Activated CD4-positive, CD25-positive, alpha-beta regulatory T cell treated with anti-CD3 and anti-CD28 coated beads, Interleukin-2, amount 50 U/mL, for 16 hours (primary cell): ENCODE results near the gene PAF1.

ENCODE experiments used
- DNase-seq: peaks from one replicate; pipeline ENCODE4 v3.0.0-alpha.2; 2020; ENCODE audit warnings: low read depth, low spot score

The PAF1 gene

GRCh38 chr19:39390751-39391437 lies at the start of gene PAF1, which contains the start of gene MED29:
Gene PAF1 (minus strand): TSS chr19:39391106. CDS start chr19:39390864, 242 bp downstream.
Gene MED29 (plus strand): TSS chr19:39391378. CDS start chr19:39391423, 45 bp downstream.
- DNase-seq = peak; percentile 93

GRCh38 chr19:39438270-39438934 lies 47.5 kb upstream of the PAF1 start:
- DNase-seq = no peak

- no peak for DNase-seq
Measured at GRCh38 chr19:39436350-39436716, 45.4 kb upstream of the PAF1 start.

DNA sequence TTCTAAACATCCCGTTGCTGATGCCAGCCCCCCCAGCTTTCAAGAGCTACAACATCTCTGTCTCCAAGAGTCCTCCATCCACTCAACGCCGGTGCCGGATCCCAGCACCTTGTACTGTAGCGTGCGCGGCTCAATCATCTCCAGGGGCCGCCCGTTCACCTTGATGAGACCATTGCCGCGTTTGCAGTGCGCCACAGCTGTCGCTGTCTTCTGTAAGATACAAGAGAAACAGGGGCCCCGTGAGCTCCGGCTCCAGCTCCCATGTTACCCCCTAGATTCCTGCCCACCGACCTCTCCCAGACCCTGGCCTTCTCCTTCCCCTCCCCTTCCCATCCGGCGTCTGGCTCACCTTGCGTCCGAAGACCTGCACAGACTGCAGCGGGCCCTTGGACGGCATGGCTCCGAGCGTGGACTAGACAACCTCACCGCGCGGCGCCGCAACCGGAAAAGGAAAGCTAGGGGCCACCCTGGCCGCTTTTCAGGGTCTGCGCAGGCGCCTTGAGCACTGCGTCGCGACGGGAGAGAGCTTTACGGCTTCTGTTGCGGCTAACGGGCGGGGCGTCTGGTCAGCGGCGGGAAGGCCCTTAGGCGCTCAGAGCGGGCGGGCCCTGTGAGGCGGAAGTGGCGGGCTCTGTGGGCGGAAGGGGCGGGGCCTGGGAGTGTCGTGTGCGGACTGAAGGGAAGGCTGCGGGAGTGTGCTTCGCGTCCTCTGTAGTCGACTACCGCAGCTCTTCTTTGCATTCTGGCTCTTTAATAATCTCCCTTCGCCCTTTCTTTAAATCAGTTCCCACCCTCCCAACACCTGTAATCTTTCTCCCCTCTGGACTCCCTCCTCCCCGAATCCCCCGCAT lies 44.8 kb upstream of the PAF1 start, which contains the start of gene RPS16:
Gene RPS16 (minus strand): TSS at position 451 of the 851 bp plus-strand sequence. CDS start 54 bp downstream, at position 397.
- DNase-seq = peak; percentile 99

- no peak for DNase-seq
Measured at GRCh38 chr19:39434123-39435076, 43.5 kb upstream of the PAF1 start.

GRCh38 chr19:39433480-39434079 lies 42.7 kb upstream of the PAF1 start:
- DNase-seq = no peak

- no peak for DNase-seq
Measured at GRCh38 chr19:39432677-39433025, 41.7 kb upstream of the PAF1 start.

- peak; percentile 53 for DNase-seq
Measured at GRCh38 chr19:39430675-39431593, 40.0 kb upstream of the PAF1 start.

DNA sequence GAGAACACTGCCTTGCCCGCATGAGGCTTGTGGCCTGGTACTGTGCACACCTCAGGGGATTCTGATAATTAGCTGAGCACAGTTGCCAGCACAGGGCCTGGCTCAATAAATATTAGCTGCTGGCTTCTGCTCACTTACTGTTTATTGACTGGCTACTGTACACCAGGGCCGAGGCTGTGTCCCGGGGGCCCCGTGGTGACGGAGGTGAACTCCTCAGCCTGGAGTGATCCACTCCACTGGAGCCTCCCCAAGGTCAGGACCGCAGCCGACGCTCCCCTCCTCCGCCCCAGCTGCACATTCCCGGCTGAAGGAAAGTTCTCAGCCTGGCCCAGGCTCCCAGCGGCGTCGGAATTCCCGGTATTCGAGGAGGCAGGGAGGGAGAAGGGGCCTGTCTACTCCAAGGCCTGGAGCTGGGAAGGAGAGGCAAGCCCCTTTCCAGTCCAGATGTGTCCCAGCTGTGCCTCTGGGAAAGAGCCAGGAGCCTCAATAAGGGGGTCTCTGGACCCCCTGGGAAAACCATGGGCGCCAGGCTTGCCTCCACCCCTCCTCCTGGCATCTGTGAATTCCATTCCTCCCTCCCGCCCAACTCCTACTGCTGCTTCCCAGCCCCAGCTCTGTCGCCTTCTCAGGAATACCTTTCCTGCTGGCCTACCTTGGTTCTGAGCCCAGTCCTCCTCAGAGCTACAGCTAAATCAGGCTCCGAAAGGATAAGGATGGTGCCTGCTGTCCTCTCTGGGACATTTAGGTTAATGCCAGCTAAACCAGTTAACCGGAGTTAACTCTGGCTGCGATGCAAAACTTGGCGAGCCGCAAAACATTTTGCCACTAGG lies 37.6 kb upstream of the PAF1 start:
- no peak for DNase-seq

DNA sequence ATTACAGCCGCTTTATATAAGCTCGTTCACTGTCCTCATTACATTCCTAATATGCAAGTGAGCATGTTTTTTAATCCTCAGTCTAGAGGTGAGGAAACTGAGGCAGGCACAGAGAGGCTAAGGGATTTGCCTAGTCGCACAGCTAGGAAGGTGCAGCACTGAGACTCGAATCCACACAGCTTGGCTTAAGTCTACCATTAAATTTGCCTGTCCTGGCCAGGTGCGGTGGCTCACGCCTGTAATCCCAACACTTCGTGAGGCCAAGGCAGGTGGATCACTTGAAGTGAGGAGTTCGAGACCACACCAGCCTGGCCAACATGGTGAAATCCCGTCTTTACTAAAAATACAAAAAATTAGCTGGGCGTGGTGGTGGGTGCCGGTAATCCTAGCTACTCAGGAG lies 36.8 kb upstream of the PAF1 start:
- no peak for DNase-seq

GRCh38 chr19:39426170-39426569 lies 35.3 kb upstream of the PAF1 start:
- no peak for DNase-seq

- DNase-seq = no peak
Measured at GRCh38 chr19:39425744-39426143, 34.8 kb upstream of the PAF1 start.

DNA sequence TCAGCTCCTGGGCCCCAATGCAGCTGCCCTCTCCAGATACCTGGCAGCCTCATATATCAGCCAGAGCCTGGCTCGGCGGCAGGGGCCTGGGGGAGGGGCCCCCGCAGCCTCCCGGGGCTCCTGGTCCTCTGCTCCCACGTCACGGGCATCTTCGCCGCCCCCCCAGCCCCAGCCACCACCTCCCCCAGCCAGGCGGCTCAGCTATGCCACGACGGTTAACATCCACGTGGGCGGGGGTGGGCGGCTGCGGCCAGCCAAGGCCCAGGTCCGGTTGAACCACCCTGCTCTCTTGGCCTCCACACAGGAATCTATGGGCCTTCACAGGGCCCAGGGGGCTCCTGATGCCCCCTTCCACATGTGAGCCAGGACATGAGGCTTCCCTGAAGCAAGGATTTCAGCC lies 34.0 kb upstream of the PAF1 start:
- DNase-seq = no peak

- DNase-seq = no peak
Measured at GRCh38 chr19:39423258-39424086, 32.6 kb upstream of the PAF1 start.

DNA sequence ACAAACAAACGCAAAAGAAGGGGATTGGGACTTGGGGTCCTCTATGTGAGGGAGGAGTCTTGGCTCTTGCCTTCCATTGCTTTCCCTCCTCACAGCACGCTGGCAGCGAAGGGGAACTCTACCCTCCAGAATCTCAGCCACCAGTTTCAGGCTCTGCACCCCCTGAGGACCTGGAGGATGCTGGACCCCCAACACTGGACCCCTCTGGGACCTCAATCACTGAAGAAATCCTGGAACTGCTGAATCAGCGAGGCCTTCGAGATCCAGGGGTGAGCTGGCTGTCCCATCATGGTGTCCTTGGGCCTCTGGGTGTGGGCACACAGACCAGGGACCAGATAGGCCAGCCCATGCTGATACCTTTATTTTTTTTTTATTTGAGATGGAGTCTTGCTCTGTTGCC lies 31.1 kb upstream of the PAF1 start:
- DNase-seq = no peak

DNA sequence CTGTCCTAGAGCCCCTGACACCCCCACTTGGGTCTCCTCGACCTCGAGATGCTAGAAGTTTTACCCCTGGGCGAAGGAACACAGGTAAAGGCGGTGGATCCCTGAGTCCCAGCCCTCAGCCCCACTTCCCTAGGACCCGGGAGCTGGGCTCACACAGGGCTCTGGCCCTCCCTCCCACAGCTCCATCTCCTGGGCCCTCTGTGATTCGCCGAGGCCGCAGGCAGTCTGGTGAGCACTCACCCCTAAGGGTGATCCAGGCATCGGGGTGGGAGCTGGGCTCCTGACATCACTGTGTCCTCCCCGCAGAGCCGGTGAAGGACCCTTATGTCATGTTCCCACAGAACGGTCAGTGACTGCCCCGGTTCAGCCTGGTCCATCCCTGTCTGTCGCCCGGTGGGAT lies 29.9 kb upstream of the PAF1 start:
- DNase-seq = no peak

GRCh38 chr19:39419003-39419402 lies 28.1 kb upstream of the PAF1 start:
- DNase-seq = no peak
